ENCODE results near the gene RERE.

The RERE gene

DNA sequence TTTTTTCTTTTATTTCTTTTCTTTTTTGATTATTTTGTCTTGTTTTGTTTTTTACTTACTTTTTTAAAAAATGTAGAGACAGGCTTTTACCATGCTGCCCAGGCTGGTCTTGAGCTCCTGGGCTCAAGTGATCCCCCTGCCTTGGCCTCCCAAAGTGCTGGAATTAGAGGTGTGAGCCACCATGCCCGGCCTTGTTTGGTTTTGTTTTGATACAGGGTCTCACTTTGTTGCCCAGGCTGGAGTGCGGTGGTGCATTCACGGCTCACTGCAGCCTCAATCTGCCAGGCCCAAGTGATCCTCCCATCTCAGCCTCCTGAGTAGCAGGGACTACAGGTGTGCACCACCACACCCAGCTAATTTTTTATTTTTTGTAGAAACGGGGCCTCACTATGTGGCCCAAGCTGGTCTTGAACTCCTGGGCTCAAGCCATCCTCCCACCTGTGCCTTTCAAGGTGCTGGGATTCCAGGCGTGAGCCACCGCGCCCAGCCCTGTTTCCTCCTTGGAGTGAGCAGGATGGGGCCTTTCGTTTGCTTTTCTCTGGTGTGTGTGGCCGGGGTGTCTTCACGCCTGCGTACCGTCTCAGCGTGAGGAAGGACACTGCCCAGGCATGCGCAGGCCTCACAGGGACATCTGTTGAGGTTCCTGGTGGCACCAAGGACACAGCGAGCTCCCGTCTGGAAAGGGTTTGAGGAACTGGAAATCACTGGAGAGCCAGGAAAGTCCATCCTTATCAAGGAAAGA, 484.0 kb downstream of the RERE start:
- TF ChIP-seq, protein P1, sequence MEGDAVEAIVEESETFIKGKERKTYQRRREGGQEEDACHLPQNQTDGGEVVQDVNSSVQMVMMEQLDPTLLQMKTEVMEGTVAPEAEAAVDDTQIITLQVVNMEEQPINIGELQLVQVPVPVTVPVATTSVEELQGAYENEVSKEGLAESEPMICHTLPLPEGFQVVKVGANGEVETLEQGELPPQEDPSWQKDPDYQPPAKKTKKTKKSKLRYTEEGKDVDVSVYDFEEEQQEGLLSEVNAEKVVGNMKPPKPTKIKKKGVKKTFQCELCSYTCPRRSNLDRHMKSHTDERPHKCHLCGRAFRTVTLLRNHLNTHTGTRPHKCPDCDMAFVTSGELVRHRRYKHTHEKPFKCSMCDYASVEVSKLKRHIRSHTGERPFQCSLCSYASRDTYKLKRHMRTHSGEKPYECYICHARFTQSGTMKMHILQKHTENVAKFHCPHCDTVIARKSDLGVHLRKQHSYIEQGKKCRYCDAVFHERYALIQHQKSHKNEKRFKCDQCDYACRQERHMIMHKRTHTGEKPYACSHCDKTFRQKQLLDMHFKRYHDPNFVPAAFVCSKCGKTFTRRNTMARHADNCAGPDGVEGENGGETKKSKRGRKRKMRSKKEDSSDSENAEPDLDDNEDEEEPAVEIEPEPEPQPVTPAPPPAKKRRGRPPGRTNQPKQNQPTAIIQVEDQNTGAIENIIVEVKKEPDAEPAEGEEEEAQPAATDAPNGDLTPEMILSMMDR (IDR thresholded peaks at IDR 0.05; ENCODE audit: extremely low read depth, missing control alignments): no peak
- DNase-seq (ENCODE audit: low spot score): no peak

DNA sequence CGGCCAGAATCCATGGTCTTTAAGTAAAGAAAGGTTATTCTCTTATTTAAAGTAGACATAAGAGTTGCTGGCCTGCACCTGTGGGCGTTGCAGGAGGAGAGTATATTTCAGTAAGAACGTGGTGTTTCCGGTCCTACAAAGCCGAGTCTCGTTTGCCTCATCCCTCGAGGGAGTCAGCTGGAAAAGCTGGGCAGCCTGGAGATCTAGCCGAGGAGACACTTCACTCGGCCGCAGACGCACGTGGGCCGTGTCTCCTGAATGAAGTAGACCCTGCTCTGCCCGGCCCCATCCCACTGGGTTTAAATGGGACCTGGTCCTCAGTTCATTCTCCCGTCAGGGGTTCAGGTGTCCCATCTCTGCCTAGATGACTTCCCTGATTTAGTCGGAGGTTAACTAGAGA, 484.6 kb downstream of the RERE start:
- no peak for DNase-seq (ENCODE audit: low spot score)
- TF ChIP-seq, protein P1 (IDR thresholded peaks at IDR 0.05; ENCODE audit: extremely low read depth, missing control alignments): no peak

DNA sequence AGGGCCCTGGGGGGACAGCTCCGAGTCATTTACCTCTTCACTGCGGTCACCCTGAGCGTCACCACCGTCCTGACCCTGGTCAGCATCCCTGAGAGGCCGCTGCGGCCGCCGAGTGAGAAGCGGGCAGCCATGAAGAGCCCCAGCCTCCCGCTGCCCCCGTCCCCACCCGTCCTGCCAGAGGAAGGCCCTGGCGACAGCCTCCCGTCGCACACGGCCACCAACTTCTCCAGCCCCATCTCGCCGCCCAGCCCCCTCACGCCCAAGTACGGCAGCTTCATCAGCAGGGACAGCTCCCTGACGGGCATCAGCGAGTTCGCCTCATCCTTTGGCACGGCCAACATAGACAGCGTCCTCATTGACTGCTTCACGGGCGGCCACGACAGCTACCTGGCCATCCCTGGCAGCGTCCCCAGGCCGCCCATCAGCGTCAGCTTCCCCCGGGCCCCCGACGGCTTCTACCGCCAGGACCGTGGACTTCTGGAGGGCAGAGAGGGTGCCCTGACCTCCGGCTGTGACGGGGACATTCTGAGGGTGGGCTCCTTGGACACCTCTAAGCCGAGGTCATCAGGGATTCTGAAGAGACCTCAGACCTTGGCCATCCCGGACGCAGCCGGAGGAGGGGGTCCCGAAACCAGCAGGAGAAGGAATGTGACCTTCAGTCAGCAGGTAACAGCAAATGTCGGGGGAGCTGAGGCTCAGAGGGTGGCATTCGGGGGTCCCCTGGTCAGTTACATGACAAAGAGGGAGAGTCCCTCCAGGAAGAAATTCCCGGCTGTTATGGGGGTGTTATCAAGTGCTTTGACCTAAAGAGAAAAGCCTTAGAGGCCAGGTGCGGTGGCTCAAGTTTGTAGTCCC, 486.9 kb downstream of the RERE start:
- TF ChIP-seq, protein P1 (IDR thresholded peaks at IDR 0.05; ENCODE audit: extremely low read depth, missing control alignments): no peak
- DNase-seq (ENCODE audit: low spot score): no peak

DNA sequence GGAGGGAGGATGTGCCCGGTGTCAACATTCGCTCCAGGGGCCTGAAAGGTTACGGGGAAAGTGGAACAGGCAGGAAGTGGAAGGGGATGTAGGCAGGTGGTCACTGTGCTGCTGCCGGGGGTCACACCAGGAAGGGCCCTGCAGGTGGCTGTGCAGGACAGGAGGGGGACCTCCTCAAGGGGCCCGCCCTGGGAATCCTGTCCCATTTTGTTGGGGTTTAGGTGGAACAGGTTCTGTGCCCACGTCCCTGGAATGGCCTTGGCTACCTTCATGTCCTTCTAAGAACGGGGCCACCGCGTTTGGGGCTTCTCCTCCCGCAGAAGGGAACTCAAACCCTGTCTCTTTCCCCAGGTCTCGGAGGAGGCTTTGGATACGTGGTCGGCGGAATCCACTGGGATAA, 487.6 kb downstream of the RERE start:
- no peak for DNase-seq (ENCODE audit: low spot score)
- TF ChIP-seq, protein P1 (IDR thresholded peaks at IDR 0.05; ENCODE audit: extremely low read depth, missing control alignments): no peak

DNA sequence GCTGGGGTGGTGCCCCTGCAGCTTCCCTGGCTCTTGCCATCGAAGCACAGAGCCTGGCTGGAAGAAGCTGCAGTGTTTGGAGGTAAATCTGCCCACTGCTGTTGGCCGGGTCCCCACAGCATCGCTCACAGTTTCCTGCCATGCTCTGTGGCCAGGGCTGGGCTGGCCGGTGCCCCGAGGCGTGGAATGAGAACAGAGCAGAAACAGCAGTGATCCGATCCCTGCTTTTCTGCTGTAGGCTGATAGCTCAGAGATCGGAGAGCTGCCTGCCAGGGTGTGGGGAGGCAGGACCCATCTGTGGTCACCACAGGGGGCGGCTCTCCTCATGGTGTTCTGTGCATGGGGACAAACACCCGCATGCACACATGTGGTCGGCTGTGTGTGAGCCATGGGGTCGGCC, 488.0 kb downstream of the RERE start:
- DNase-seq (ENCODE audit: low spot score): no peak

DNA sequence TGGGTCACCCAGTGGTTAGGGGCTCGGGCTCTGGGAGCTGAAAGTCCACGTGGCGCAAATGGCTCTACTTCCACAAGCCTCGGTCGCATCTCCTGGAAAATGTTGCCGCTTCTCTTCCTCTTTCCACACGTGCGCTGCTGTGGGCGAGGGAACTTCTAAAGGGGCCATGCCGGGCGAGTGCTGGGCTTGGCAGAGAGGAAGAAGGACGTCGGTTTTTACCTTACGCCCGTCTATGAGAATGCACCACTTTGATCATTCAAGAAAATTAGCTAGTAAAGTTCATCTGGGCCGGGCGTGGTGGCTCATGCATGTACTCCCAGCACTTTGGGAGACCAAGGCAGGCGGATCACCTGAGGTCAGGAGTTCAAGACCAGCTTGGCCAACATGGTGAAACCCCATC, 489.2 kb downstream of the RERE start:
- no peak for DNase-seq (ENCODE audit: low spot score)
- TF ChIP-seq, protein P1 (IDR thresholded peaks at IDR 0.05; ENCODE audit: extremely low read depth, missing control alignments): no peak

More for the DNA sequence above, 488.0 kb downstream of the RERE start:
- TF ChIP-seq, protein P1 (IDR thresholded peaks at IDR 0.05; ENCODE audit: extremely low read depth, missing control alignments): no peak

DNA sequence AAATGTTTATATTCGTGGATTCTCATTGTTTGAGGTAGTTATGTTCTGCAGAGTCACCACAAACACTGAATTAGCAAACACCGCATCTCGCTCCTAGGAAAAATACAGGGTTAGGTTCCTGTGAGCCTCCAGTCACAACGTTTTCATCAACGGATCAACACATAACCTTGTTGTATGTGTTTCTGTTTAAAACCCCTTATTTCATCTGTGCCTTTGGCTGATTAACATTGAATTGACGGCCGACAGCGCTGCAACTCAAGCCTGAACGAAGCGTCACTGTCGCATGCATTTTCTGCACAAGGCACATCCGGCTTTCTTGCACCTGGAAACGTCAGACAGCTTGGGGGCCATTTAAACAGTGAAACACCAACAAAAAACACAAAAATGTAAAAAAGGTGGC, 491.2 kb downstream of the RERE start:
- TF ChIP-seq, protein P1 (IDR thresholded peaks at IDR 0.05; ENCODE audit: extremely low read depth, missing control alignments): no peak
- no peak for DNase-seq (ENCODE audit: low spot score)
